Panc1 (cell line): ENCODE data around the gene ANKLE2. TPM values are rescaled to one million over a fixed set of nuclear protein-coding genes. Genes with fewer than 3 reads are reported as not detected.

ENCODE experiments used
- ATAC-seq: fragments of 200-7000 bp; cut with Tn5 transposase; 2 replicates; pipeline ENCODE4 v1.9.1; 2020; ENCODE audit warnings: mild to moderate bottlenecking, moderate library complexity
- BruUV-seq: library from RNA; stranded (reverse); fragments of 400-500 nt; replicated peaks from 2 replicates; lab custom pipeline; 2021; lab: Mats Ljungman, UMichigan
- CTCF ChIA-PET: fragments of 300-600 bp; sonication (Branson Sonifier 250); formaldehyde crosslinking; loops from one replicate; lab custom pipeline; 2022; ENCODE audit warnings: antibody characterized with exemption; lab: Charles Lee
- POLR2A ChIA-PET: fragments of 300-600 bp; sonication (Branson Sonifier 250); formaldehyde crosslinking; loops from one replicate; lab custom pipeline; 2022; ENCODE audit warnings: antibody characterized with exemption; lab: Charles Lee
- DNase-seq: peaks from one replicate; pipeline ENCODE4 v3.0.0-alpha.2; 2010; ENCODE audit warnings: low read depth, low spot score
- H3K27ac ChIP-seq: 2 replicates; pipeline ENCODE4 v1.5.1; 2011; ENCODE audit warnings: mild to moderate bottlenecking, low read length, inconsistent platforms
- H3K27me3 ChIP-seq: fragments of 200-500 bp; sonication (Bioruptor generic); 2 replicates; pipeline ENCODE4 v1.6.0; 2014; ENCODE audit warnings: low read length, inconsistent platforms; ENCODE audit not compliant: control insufficient read depth, insufficient read depth
- H3K36me3 ChIP-seq: fragments of 200-500 bp; sonication (Bioruptor generic); 2 replicates; pipeline ENCODE4 v1.5.1; 2014; ENCODE audit warnings: inconsistent platforms, mild to moderate bottlenecking, low read length, moderate library complexity; ENCODE audit not compliant: control insufficient read depth, insufficient read depth
- H3K4me1 ChIP-seq: 2 replicates; pipeline ENCODE4 v1.5.1; 2011; ENCODE audit warnings: inconsistent platforms, mild to moderate bottlenecking, low read length, moderate library complexity; ENCODE audit not compliant: control insufficient read depth, insufficient read depth
- H3K4me3 ChIP-seq, 2 experiments: 2 replicates each; pipeline ENCODE4 v1.5.1; 2011 to 2012; ENCODE audit warnings: low read depth in 2 of 2, low read length in 2 of 2, mild to moderate bottlenecking in 2 of 2, inconsistent platforms in 1 of 2, moderate library complexity in 1 of 2
- H3K9me3 ChIP-seq: fragments of 200-500 bp; sonication (Bioruptor generic); 2 replicates; pipeline ENCODE4 v1.5.1; 2014; ENCODE audit warnings: low read depth, mild to moderate bottlenecking, inconsistent platforms, low read length, moderate library complexity; ENCODE audit not compliant: control insufficient read depth, insufficient read depth
- POLR2AphosphoS5 ChIP-seq: IDR thresholded peaks from 2 replicates; pipeline ENCODE4 v1.6.1; 2012; ENCODE audit warnings: mild to moderate bottlenecking, low read depth, low read length, moderate library complexity
- SIN3A ChIP-seq: IDR thresholded peaks from 2 replicates; pipeline ENCODE4 v1.6.1; 2012; ENCODE audit warnings: low read depth, mild to moderate bottlenecking, low read length, moderate library complexity, borderline replicate concordance; ENCODE audit not compliant: insufficient read depth
- TCF7L2 ChIP-seq: IDR thresholded peaks from 2 replicates; pipeline ENCODE4 v1.6.1; 2011; ENCODE audit warnings: mild to moderate bottlenecking, low read depth, low read length, inconsistent platforms
- in situ Hi-C: cut with HindIII; loops from 2 replicates; pipeline ENCODE4 v1.10.0; 2016; ENCODE audit warnings: low sequenced_read_pairs, low pct_unique_long_range_greater_than_20kb
- intact Hi-C: fragments of 100-400 bp; cut with micrococcal nuclease; formaldehyde crosslinking; loops from one replicate; pipeline ENCODE4 v1.10.0; 2022; ENCODE audit not compliant: unreplicated experiment
- total RNA-seq: library from RNA; stranded (reverse); gene quantifications from one replicate; pipeline ENCODE4 v1.2.1, GENCODE V29; 2021; ENCODE audit not compliant: unreplicated experiment
- TF ChIP-seq, protein P1 (sequence below): fragments of 450-650 bp; IDR thresholded peaks from 2 replicates; pipeline ENCODE4 v1.5.1; 2017; ENCODE audit warnings: mild to moderate bottlenecking
- TF ChIP-seq, protein P2 (sequence below), 2 experiments: IDR thresholded peaks; 2 replicates each; pipeline ENCODE4 v1.6.1; 2011 to 2012; ENCODE audit warnings: low read depth in 2 of 2, control low read depth in 1 of 2, low read length in 1 of 2, mild to moderate bottlenecking in 1 of 2, moderate library complexity in 1 of 2; ENCODE audit not compliant: insufficient read depth in 1 of 2

Gene ANKLE2
- total RNA-seq, 1 experiment from 2014 or later: 88.7 TPM

GRCh38 chr12:132717011-132717410, 44.6 kb downstream of the ANKLE2 start:
- Histone ChIP-seq H3K4me1 (peaks cover 4% of the 10 kb centered on the region), H3K9me3 (no peaks in the 10 kb centered on the region), H3K4me3 (no peak overlapping the region), H3K27ac (no peak overlapping the region), H3K36me3 (peaks cover 5% of the 10 kb centered on the region), H3K27me3 (no peaks in the 10 kb centered on the region)
- POLR2A ChIA-PET: no interaction called here
- in situ Hi-C loops (no loop called here), intact Hi-C loops (no loop called here)
- CTCF ChIA-PET: no interaction called here
- ATAC-seq (no peak), DNase-seq (no peak)
- BruUV-seq: no TSS peak
- TF ChIP-seq SIN3A (no peak), TCF7L2 (no peak), POLR2AphosphoS5 (no peak)
- TF ChIP-seq, protein P1, sequence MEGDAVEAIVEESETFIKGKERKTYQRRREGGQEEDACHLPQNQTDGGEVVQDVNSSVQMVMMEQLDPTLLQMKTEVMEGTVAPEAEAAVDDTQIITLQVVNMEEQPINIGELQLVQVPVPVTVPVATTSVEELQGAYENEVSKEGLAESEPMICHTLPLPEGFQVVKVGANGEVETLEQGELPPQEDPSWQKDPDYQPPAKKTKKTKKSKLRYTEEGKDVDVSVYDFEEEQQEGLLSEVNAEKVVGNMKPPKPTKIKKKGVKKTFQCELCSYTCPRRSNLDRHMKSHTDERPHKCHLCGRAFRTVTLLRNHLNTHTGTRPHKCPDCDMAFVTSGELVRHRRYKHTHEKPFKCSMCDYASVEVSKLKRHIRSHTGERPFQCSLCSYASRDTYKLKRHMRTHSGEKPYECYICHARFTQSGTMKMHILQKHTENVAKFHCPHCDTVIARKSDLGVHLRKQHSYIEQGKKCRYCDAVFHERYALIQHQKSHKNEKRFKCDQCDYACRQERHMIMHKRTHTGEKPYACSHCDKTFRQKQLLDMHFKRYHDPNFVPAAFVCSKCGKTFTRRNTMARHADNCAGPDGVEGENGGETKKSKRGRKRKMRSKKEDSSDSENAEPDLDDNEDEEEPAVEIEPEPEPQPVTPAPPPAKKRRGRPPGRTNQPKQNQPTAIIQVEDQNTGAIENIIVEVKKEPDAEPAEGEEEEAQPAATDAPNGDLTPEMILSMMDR: no peak
- TF ChIP-seq, protein P2, sequence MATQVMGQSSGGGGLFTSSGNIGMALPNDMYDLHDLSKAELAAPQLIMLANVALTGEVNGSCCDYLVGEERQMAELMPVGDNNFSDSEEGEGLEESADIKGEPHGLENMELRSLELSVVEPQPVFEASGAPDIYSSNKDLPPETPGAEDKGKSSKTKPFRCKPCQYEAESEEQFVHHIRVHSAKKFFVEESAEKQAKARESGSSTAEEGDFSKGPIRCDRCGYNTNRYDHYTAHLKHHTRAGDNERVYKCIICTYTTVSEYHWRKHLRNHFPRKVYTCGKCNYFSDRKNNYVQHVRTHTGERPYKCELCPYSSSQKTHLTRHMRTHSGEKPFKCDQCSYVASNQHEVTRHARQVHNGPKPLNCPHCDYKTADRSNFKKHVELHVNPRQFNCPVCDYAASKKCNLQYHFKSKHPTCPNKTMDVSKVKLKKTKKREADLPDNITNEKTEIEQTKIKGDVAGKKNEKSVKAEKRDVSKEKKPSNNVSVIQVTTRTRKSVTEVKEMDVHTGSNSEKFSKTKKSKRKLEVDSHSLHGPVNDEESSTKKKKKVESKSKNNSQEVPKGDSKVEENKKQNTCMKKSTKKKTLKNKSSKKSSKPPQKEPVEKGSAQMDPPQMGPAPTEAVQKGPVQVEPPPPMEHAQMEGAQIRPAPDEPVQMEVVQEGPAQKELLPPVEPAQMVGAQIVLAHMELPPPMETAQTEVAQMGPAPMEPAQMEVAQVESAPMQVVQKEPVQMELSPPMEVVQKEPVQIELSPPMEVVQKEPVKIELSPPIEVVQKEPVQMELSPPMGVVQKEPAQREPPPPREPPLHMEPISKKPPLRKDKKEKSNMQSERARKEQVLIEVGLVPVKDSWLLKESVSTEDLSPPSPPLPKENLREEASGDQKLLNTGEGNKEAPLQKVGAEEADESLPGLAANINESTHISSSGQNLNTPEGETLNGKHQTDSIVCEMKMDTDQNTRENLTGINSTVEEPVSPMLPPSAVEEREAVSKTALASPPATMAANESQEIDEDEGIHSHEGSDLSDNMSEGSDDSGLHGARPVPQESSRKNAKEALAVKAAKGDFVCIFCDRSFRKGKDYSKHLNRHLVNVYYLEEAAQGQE (IDR thresholded peaks at IDR 0.05; ENCODE audit: insufficient read depth in 1 of 2, low read depth in 2 of 2, low read length in 1 of 2): no peak

DNA sequence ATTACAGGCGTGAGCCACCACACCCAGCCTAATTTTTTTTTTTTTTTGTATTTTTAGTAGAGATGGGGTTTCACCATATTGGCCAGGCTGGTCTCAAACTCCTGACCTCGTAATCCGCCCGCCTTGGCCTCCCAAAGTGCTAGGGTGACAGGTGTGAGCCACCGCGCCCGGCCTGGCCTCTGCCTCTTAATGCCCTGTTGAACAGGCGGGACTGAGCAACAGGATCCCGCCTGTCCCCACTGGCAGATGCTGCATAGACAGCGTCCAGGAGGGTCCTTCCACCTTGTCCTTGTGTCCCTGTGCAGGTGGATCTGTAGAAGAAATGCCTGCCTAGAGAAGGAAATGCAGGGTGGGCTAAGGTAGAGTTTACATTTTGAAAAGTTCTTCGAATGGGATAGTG, 45.3 kb downstream of the ANKLE2 start:
- no peak for ATAC-seq
- TF ChIP-seq SIN3A (no peak), TCF7L2 (no peak), POLR2AphosphoS5 (no peak)
- TF ChIP-seq, protein P2 (IDR thresholded peaks at IDR 0.05; ENCODE audit: insufficient read depth in 1 of 2, low read depth in 2 of 2, low read length in 1 of 2): no peak
- TF ChIP-seq, protein P1: no peak
- Histone ChIP-seq H3K36me3 (peaks cover 5% of the 10 kb centered on the region), H3K27me3 (no peaks in the 10 kb centered on the region), H3K4me3 (no peak overlapping the region), H3K9me3 (no peaks in the 10 kb centered on the region), H3K27ac (no peak overlapping the region), H3K4me1 (peaks cover 6% of the 10 kb centered on the region)
- no TSS peak for BruUV-seq
- intact Hi-C loops (no loop called here), in situ Hi-C loops (no loop called here)
- DNase-seq: no peak
- CTCF ChIA-PET: no interaction called here
- POLR2A ChIA-PET: no interaction called here
